PC-9 (cell line): ENCODE results near the gene S100A4.

Experiments used
- CTCF ChIP-seq: fragments of 200-600 bp; sonication (generic); conservative IDR thresholded peaks from 2 replicates; pipeline ENCODE4 v1.6.1; 2017; ENCODE audit warnings: mixed run types, antibody characterized with exemption, mild to moderate bottlenecking, moderate library complexity
- EZH2 ChIP-seq: fragments of 200-600 bp; sonication (generic); IDR thresholded peaks from 2 replicates; pipeline ENCODE4 v1.8.0; 2017; ENCODE audit warnings: antibody characterized with exemption, low read depth

GRCh38 chr1:153527023-153527682, 18.5 kb downstream of the S100A4 start:
- TF ChIP-seq CTCF: no peak
- TF ChIP-seq EZH2: no peak
